ENCODE results near the gene CADM1.

DNA sequence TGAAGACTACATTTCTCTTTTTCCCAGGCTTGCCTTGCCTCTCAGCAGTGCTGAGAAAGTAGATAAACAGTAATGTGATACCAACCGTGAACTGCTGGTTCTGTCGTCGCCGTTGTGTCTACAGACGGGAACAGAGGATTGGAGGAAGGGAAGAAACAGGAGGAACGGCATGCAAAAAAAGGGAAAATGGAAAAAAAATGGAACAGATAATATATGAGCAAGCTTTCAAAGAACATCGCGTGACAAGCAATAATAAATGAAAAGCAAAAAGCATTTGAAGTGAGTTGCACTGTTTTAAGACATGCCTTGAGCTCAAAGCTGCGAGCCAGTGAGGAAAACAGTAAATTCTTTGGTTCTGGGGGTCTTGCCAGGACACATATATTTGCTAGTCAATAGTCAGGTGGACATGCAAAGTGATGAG is 305.9 kb downstream of the CADM1 start:
- TF ChIP-seq EP300 (IDR thresholded peaks at IDR 0.05; ENCODE audit: borderline replicate concordance in 1 of 2, control insufficient read depth in 1 of 2, low read depth in 2 of 2, low read length in 2 of 2) (no peak), BCL11A (IDR thresholded peaks at IDR 0.05; ENCODE audit: low read depth, low read length) (no peak), SIN3A (IDR thresholded peaks at IDR 0.05; ENCODE audit: low read depth, low read length) (no peak)
- TF ChIP-seq, protein P1, sequence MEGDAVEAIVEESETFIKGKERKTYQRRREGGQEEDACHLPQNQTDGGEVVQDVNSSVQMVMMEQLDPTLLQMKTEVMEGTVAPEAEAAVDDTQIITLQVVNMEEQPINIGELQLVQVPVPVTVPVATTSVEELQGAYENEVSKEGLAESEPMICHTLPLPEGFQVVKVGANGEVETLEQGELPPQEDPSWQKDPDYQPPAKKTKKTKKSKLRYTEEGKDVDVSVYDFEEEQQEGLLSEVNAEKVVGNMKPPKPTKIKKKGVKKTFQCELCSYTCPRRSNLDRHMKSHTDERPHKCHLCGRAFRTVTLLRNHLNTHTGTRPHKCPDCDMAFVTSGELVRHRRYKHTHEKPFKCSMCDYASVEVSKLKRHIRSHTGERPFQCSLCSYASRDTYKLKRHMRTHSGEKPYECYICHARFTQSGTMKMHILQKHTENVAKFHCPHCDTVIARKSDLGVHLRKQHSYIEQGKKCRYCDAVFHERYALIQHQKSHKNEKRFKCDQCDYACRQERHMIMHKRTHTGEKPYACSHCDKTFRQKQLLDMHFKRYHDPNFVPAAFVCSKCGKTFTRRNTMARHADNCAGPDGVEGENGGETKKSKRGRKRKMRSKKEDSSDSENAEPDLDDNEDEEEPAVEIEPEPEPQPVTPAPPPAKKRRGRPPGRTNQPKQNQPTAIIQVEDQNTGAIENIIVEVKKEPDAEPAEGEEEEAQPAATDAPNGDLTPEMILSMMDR (IDR thresholded peaks at IDR 0.05 in 2 of 3, conservative IDR thresholded peaks at IDR 0.05 in 1 of 3; ENCODE audit: control insufficient read depth in 2 of 3, extremely low read depth in 1 of 3, insufficient read depth in 1 of 3, low read depth in 3 of 3, low read length in 3 of 3): no peak
- TF ChIP-seq, protein P2, sequence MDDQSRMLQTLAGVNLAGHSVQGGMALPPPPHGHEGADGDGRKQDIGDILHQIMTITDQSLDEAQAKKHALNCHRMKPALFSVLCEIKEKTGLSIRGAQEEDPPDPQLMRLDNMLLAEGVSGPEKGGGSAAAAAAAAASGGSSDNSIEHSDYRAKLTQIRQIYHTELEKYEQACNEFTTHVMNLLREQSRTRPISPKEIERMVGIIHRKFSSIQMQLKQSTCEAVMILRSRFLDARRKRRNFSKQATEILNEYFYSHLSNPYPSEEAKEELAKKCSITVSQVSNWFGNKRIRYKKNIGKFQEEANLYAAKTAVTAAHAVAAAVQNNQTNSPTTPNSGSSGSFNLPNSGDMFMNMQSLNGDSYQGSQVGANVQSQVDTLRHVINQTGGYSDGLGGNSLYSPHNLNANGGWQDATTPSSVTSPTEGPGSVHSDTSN (IDR thresholded peaks at IDR 0.05; ENCODE audit: insufficient replicate concordance, low read depth, low read length): no peak
- TF ChIP-seq, protein P3, sequence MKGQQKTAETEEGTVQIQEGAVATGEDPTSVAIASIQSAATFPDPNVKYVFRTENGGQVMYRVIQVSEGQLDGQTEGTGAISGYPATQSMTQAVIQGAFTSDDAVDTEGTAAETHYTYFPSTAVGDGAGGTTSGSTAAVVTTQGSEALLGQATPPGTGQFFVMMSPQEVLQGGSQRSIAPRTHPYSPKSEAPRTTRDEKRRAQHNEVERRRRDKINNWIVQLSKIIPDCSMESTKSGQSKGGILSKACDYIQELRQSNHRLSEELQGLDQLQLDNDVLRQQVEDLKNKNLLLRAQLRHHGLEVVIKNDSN (IDR thresholded peaks at IDR 0.05; ENCODE audit: borderline replicate concordance, extremely low read length, insufficient read depth, low read depth, low read length): no peak
